GM23338 (cell line): Measurements from ENCODE around the gene OR51G1. TPM values are rescaled to one million over a fixed set of nuclear protein-coding genes. Genes with fewer than 3 reads are reported as not detected.

Experiments used
- ATAC-seq: fragments of 200-7000 bp; cut with Tn5 transposase; 3 replicates; pipeline ENCODE4 v1.9.1; 2020
- DNase-seq: peaks from one replicate; pipeline ENCODE4 v3.0.0-alpha.2; 2015; ENCODE audit warnings: low spot score
- H2AFZ ChIP-seq: fragments of 200-600 bp; sonication (generic); 2 replicates; pipeline ENCODE4 v1.8.0; 2016; ENCODE audit warnings: antibody characterized with exemption, mild to moderate bottlenecking, moderate library complexity
- H3F3A ChIP-seq: fragments of 200-600 bp; sonication (generic); replicated peaks from 2 replicates; pipeline ENCODE4 v1.8.0; 2017; ENCODE audit warnings: antibody characterized with exemption, mixed run types, low read depth
- H3K27ac ChIP-seq: fragments of 200-600 bp; sonication (generic); 2 replicates; pipeline ENCODE4 v1.6.1; 2016; ENCODE audit warnings: low read depth
- H3K27me3 ChIP-seq: fragments of 200-600 bp; sonication (generic); 2 replicates; pipeline ENCODE4 v1.8.0; 2016; ENCODE audit warnings: mild to moderate bottlenecking, mixed run types, moderate library complexity; ENCODE audit not compliant: insufficient read depth
- H3K36me3 ChIP-seq: fragments of 200-600 bp; sonication (generic); 2 replicates; pipeline ENCODE4 v1.8.0; 2016; ENCODE audit warnings: mild to moderate bottlenecking; ENCODE audit not compliant: insufficient read depth
- H3K4me1 ChIP-seq: fragments of 200-600 bp; sonication (generic); 2 replicates; pipeline ENCODE4 v1.8.0; 2016; ENCODE audit warnings: mild to moderate bottlenecking, moderate library complexity; ENCODE audit not compliant: insufficient read depth
- H3K4me2 ChIP-seq: fragments of 200-600 bp; sonication (generic); 2 replicates; pipeline ENCODE4 v1.7.1; 2017; ENCODE audit warnings: mixed run types
- H3K4me3 ChIP-seq: fragments of 200-600 bp; sonication (generic); 2 replicates; pipeline ENCODE4 v1.6.1; 2016; ENCODE audit warnings: mixed run types
- H3K79me2 ChIP-seq: fragments of 200-600 bp; sonication (generic); replicated peaks from 2 replicates; pipeline ENCODE4 v1.8.0; 2017; ENCODE audit warnings: mild to moderate bottlenecking; ENCODE audit not compliant: insufficient read depth
- H3K9me2 ChIP-seq: fragments of 200-600 bp; sonication (generic); 2 replicates; pipeline ENCODE4 v1.8.0; 2017; ENCODE audit not compliant: insufficient read depth
- H4K20me1 ChIP-seq: fragments of 200-600 bp; sonication (generic); replicated peaks from 2 replicates; pipeline ENCODE4 v1.8.0; 2017; ENCODE audit warnings: mild to moderate bottlenecking; ENCODE audit not compliant: insufficient read depth
- H3K27ac Mint-ChIP-seq: 2 replicates; pipeline ENCODE4 v1.8.0; 2020; ENCODE audit warnings: inconsistent platforms, mild to moderate bottlenecking, moderate library complexity, mixed read lengths
- H3K27me3 Mint-ChIP-seq: 3 replicates; pipeline ENCODE4 v1.8.0; 2022; ENCODE audit warnings: low read depth, mild to moderate bottlenecking, moderate library complexity, mixed read lengths, inconsistent platforms; ENCODE audit not compliant: insufficient read depth, poor library complexity
- H3K36me3 Mint-ChIP-seq: 3 replicates; pipeline ENCODE4 v1.8.0; 2021; ENCODE audit warnings: low read depth, mild to moderate bottlenecking, inconsistent platforms, moderate library complexity, mixed read lengths
- H3K4me1 Mint-ChIP-seq: 3 replicates; pipeline ENCODE4 v1.8.0; 2020; ENCODE audit warnings: mild to moderate bottlenecking, inconsistent platforms, mixed read lengths
- H3K4me3 Mint-ChIP-seq: 3 replicates; pipeline ENCODE4 v1.8.0; 2021; ENCODE audit warnings: moderate library complexity, mild to moderate bottlenecking, inconsistent platforms, mixed read lengths
- H3K9me3 Mint-ChIP-seq: 3 replicates; pipeline ENCODE4 v1.8.0; 2020; ENCODE audit warnings: moderate library complexity, mild to moderate bottlenecking, inconsistent platforms, mixed read lengths
- CREB1 ChIP-seq: fragments of 250-450 bp; sonication (Bioruptor Pico); IDR thresholded peaks from 2 replicates; pipeline ENCODE4 v1.5.0; 2020; ENCODE audit warnings: low read depth, mild to moderate bottlenecking, moderate library complexity
- EZH2 ChIP-seq: fragments of 200-600 bp; sonication (generic); IDR thresholded peaks from one replicate; pipeline ENCODE4 v1.8.0; 2017; ENCODE audit warnings: antibody characterized with exemption, mild to moderate bottlenecking, low read depth; ENCODE audit not compliant: unreplicated experiment
- EZH2phosphoT487 ChIP-seq: fragments of 200-600 bp; sonication (generic); IDR thresholded peaks from one replicate; pipeline ENCODE4 v1.8.1; 2018; ENCODE audit warnings: antibody characterized with exemption; ENCODE audit not compliant: unreplicated experiment
- JUNB ChIP-seq: IDR thresholded peaks from one replicate; pipeline ENCODE4 v1.6.1; 2016; ENCODE audit warnings: antibody characterized with exemption; ENCODE audit not compliant: unreplicated experiment
- NANOG ChIP-seq: IDR thresholded peaks from 2 replicates; pipeline ENCODE4 v1.6.1; 2016; ENCODE audit warnings: antibody characterized with exemption, borderline replicate concordance
- POLR2AphosphoS5 ChIP-seq: IDR thresholded peaks from 2 replicates; pipeline ENCODE4 v1.6.1; 2016; ENCODE audit warnings: antibody characterized with exemption, low read depth
- STAT1 ChIP-seq: IDR thresholded peaks from one replicate; pipeline ENCODE4 v1.6.1; 2016; ENCODE audit warnings: antibody characterized with exemption; ENCODE audit not compliant: unreplicated experiment
- ZNF114 ChIP-seq: fragments of 250-450 bp; sonication (Bioruptor Pico); IDR thresholded peaks from 2 replicates; pipeline ENCODE4 v1.5.0; 2020; ENCODE audit warnings: mild to moderate bottlenecking, moderate library complexity
- ZNF331 ChIP-seq: fragments of 250-450 bp; sonication (Bioruptor Pico); IDR thresholded peaks from 2 replicates; pipeline ENCODE4 v1.5.0; 2020; ENCODE audit warnings: low read depth, mild to moderate bottlenecking, moderate library complexity
- polyA plus RNA-seq: library from polyadenylated mRNA; unstranded; fragments of >200 nt; fragmentation: Nextera tagmentation; extraction: Ambion mirVana; gene quantifications from 2 replicates; pipeline ENCODE4 v1.2.1, GENCODE V29; 2016
- total RNA-seq: library from RNA; depleted of rRNA; stranded (reverse); fragments of >200 nt; shearing (Covaris generic); gene quantifications from 2 replicates; pipeline ENCODE4 v1.2.3, GENCODE V29; 2014
- TF ChIP-seq, protein P1 (sequence below): IDR thresholded peaks from one replicate; pipeline ENCODE4 v1.6.1; 2018; ENCODE audit warnings: antibody characterized with exemption; ENCODE audit not compliant: unreplicated experiment
- TF ChIP-seq, protein P2 (sequence below), 2 experiments: fragments of 200-600 bp in 1 of 2; sonication (generic) in 1 of 2; conservative IDR thresholded peaks; 2 replicates each; pipeline versions ENCODE4 v1.5.1 to v1.6.1; 2016 to 2017; ENCODE audit warnings: antibody characterized with exemption in 2 of 2, low read depth in 2 of 2, mild to moderate bottlenecking in 2 of 2, moderate library complexity in 1 of 2
- TF ChIP-seq, protein P3 (sequence below): IDR thresholded peaks from 2 replicates; pipeline ENCODE4 v1.6.1; 2016; ENCODE audit warnings: antibody characterized with exemption
- TF ChIP-seq, protein P4 (sequence below): fragments of 250-450 bp; sonication (Bioruptor Pico); IDR thresholded peaks from 2 replicates; pipeline ENCODE4 v1.5.0; 2020; ENCODE audit warnings: mild to moderate bottlenecking, moderate library complexity

Gene OR51G1
- total and polyA plus RNA-seq, 2 experiments from 2014 or later: not detected

DNA sequence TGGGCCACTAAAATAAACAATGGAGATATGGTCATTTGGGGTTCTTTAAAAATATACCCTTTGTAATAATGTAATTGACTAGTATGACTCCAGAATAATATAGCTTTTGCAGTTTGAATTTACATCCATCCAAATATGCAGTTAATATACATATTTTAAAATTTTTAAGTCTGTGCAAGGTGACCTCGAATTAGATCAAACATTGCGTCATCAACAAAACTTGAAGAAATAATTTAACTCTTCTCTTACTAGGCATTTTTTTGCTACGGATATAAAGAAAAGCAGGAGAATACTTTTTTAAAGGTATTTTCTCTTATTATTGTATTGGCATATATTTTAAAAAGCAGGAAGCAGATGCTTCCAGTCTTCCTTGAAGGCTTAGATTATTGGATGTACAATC is 12.6 kb upstream of the OR51G1 start (continued):
- TF ChIP-seq EZH2phosphoT487 (no peak), EZH2 (no peak), NANOG (no peak), ZNF331 (CRISPR knock-in tag) (no peak)

DNA sequence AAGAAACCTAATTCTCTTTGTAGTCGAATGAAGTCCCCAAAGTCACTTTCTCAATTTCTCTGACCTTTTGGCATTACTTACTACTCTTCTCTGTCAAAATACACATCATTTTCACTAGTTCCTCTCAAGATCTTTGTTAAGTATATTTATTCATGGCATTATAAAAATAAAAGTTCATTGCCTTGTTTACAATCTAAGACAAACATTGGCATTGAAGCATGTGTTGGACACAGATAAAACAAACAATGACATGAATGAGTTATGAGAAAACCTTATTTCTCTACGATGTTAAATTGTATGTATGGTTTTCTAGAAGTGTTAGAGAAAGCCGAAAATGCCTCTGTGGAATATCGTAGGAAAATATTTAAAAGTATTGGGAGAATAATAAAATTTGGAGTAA is 8.6 kb upstream of the OR51G1 start:
- Mint-ChIP-seq H3K36me3 (no peaks in the 10 kb centered on the region), H3K27me3 (no peaks in the 10 kb centered on the region), H3K4me3 (no peak overlapping the region), H3K9me3 (no peaks in the 10 kb centered on the region), H3K27ac (no peak overlapping the region), H3K4me1 (no peaks in the 10 kb centered on the region)
- Histone ChIP-seq H3K9me2 (no peaks in the 10 kb centered on the region; the same call in 1 of the 2 replicates), H3K36me3 (no peaks in the 10 kb centered on the region), H3K79me2 (no peaks in the 10 kb centered on the region), H3F3A (no peaks in the 10 kb centered on the region), H3K27me3 (no peaks in the 10 kb centered on the region), H3K4me1 (no peaks in the 10 kb centered on the region), H2AFZ (no peak overlapping the region), H3K4me3 (no peak overlapping the region), H3K27ac (no peak overlapping the region), H3K4me2 (no peak overlapping the region), H4K20me1 (no peaks in the 10 kb centered on the region)
- no peak for TF ChIP-seq CREB1 (CRISPR knock-in tag)
- TF ChIP-seq ZNF114 (CRISPR knock-in tag): no peak
- no peak for TF ChIP-seq EZH2phosphoT487
- no peak for TF ChIP-seq JUNB
- no peak for TF ChIP-seq STAT1
- TF ChIP-seq, protein P1, sequence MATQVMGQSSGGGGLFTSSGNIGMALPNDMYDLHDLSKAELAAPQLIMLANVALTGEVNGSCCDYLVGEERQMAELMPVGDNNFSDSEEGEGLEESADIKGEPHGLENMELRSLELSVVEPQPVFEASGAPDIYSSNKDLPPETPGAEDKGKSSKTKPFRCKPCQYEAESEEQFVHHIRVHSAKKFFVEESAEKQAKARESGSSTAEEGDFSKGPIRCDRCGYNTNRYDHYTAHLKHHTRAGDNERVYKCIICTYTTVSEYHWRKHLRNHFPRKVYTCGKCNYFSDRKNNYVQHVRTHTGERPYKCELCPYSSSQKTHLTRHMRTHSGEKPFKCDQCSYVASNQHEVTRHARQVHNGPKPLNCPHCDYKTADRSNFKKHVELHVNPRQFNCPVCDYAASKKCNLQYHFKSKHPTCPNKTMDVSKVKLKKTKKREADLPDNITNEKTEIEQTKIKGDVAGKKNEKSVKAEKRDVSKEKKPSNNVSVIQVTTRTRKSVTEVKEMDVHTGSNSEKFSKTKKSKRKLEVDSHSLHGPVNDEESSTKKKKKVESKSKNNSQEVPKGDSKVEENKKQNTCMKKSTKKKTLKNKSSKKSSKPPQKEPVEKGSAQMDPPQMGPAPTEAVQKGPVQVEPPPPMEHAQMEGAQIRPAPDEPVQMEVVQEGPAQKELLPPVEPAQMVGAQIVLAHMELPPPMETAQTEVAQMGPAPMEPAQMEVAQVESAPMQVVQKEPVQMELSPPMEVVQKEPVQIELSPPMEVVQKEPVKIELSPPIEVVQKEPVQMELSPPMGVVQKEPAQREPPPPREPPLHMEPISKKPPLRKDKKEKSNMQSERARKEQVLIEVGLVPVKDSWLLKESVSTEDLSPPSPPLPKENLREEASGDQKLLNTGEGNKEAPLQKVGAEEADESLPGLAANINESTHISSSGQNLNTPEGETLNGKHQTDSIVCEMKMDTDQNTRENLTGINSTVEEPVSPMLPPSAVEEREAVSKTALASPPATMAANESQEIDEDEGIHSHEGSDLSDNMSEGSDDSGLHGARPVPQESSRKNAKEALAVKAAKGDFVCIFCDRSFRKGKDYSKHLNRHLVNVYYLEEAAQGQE: no peak
- no peak for TF ChIP-seq POLR2AphosphoS5
- no peak for TF ChIP-seq NANOG
- TF ChIP-seq, protein P2, sequence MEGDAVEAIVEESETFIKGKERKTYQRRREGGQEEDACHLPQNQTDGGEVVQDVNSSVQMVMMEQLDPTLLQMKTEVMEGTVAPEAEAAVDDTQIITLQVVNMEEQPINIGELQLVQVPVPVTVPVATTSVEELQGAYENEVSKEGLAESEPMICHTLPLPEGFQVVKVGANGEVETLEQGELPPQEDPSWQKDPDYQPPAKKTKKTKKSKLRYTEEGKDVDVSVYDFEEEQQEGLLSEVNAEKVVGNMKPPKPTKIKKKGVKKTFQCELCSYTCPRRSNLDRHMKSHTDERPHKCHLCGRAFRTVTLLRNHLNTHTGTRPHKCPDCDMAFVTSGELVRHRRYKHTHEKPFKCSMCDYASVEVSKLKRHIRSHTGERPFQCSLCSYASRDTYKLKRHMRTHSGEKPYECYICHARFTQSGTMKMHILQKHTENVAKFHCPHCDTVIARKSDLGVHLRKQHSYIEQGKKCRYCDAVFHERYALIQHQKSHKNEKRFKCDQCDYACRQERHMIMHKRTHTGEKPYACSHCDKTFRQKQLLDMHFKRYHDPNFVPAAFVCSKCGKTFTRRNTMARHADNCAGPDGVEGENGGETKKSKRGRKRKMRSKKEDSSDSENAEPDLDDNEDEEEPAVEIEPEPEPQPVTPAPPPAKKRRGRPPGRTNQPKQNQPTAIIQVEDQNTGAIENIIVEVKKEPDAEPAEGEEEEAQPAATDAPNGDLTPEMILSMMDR (conservative IDR thresholded peaks at IDR 0.05; ENCODE audit: low read depth in 2 of 2): no peak
- no peak for TF ChIP-seq ZNF331 (CRISPR knock-in tag)
- TF ChIP-seq, protein P3, sequence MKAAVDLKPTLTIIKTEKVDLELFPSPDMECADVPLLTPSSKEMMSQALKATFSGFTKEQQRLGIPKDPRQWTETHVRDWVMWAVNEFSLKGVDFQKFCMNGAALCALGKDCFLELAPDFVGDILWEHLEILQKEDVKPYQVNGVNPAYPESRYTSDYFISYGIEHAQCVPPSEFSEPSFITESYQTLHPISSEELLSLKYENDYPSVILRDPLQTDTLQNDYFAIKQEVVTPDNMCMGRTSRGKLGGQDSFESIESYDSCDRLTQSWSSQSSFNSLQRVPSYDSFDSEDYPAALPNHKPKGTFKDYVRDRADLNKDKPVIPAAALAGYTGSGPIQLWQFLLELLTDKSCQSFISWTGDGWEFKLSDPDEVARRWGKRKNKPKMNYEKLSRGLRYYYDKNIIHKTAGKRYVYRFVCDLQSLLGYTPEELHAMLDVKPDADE: no peak
- TF ChIP-seq, protein P4, sequence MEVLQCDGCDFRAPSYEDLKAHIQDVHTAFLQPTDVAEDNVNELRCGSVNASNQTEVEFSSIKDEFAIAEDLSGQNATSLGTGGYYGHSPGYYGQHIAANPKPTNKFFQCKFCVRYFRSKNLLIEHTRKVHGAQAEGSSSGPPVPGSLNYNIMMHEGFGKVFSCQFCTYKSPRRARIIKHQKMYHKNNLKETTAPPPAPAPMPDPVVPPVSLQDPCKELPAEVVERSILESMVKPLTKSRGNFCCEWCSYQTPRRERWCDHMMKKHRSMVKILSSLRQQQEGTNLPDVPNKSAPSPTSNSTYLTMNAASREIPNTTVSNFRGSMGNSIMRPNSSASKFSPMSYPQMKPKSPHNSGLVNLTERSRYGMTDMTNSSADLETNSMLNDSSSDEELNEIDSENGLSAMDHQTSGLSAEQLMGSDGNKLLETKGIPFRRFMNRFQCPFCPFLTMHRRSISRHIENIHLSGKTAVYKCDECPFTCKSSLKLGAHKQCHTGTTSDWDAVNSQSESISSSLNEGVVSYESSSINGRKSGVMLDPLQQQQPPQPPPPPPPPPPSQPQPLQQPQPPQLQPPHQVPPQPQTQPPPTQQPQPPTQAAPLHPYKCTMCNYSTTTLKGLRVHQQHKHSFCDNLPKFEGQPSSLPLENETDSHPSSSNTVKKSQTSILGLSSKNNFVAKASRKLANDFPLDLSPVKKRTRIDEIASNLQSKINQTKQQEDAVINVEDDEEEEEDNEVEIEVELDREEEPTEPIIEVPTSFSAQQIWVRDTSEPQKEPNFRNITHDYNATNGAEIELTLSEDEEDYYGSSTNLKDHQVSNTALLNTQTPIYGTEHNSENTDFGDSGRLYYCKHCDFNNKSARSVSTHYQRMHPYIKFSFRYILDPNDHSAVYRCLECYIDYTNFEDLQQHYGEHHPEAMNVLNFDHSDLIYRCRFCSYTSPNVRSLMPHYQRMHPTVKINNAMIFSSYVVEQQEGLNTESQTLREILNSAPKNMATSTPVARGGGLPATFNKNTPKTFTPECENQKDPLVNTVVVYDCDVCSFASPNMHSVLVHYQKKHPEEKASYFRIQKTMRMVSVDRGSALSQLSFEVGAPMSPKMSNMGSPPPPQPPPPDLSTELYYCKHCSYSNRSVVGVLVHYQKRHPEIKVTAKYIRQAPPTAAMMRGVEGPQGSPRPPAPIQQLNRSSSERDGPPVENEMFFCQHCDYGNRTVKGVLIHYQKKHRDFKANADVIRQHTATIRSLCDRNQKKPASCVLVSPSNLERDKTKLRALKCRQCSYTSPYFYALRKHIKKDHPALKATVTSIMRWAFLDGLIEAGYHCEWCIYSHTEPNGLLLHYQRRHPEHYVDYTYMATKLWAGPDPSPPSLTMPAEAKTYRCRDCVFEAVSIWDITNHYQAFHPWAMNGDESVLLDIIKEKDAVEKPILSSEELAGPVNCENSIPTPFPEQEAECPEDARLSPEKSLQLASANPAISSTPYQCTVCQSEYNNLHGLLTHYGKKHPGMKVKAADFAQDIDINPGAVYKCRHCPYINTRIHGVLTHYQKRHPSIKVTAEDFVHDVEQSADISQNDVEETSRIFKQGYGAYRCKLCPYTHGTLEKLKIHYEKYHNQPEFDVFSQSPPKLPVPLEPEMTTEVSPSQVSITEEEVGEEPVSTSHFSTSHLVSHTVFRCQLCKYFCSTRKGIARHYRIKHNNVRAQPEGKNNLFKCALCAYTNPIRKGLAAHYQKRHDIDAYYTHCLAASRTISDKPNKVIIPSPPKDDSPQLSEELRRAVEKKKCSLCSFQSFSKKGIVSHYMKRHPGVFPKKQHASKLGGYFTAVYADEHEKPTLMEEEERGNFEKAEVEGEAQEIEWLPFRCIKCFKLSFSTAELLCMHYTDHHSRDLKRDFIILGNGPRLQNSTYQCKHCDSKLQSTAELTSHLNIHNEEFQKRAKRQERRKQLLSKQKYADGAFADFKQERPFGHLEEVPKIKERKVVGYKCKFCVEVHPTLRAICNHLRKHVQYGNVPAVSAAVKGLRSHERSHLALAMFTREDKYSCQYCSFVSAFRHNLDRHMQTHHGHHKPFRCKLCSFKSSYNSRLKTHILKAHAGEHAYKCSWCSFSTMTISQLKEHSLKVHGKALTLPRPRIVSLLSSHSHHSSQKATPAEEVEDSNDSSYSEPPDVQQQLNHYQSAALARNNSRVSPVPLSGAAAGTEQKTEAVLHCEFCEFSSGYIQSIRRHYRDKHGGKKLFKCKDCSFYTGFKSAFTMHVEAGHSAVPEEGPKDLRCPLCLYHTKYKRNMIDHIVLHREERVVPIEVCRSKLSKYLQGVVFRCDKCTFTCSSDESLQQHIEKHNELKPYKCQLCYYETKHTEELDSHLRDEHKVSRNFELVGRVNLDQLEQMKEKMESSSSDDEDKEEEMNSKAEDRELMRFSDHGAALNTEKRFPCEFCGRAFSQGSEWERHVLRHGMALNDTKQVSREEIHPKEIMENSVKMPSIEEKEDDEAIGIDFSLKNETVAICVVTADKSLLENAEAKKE: no peak
- no peak for TF ChIP-seq EZH2
- DNase-seq (no peak), ATAC-seq (no peak)
